Osteocyte (in vitro differentiated cells): ENCODE data around the gene MAN2A1. TPM values are rescaled to one million over a fixed set of nuclear protein-coding genes. Genes with fewer than 3 reads are reported as not detected.

Experiments
- DNase-seq: peaks from one replicate; pipeline ENCODE4 v3.0.0; 2021; ENCODE audit warnings: mixed read lengths; ENCODE audit not compliant: unreplicated experiment; ENCODE audit errors: extremely low spot score
- H3K27ac Mint-ChIP-seq: one replicate; pipeline ENCODE4 v1.8.0; 2021; ENCODE audit warnings: mild to moderate bottlenecking, mixed read lengths; ENCODE audit not compliant: unreplicated experiment
- H3K27me3 Mint-ChIP-seq: one replicate; pipeline ENCODE4 v1.8.0; 2021; ENCODE audit warnings: mixed read lengths; ENCODE audit not compliant: unreplicated experiment
- H3K36me3 Mint-ChIP-seq: one replicate; pipeline ENCODE4 v1.8.0; 2021; ENCODE audit warnings: mixed read lengths; ENCODE audit not compliant: unreplicated experiment
- H3K4me1 Mint-ChIP-seq: one replicate; pipeline ENCODE4 v1.8.0; 2021; ENCODE audit warnings: mixed read lengths; ENCODE audit not compliant: unreplicated experiment
- H3K4me3 Mint-ChIP-seq: one replicate; pipeline ENCODE4 v1.8.0; 2021; ENCODE audit warnings: mild to moderate bottlenecking, moderate library complexity, mixed read lengths; ENCODE audit not compliant: unreplicated experiment
- H3K9me3 Mint-ChIP-seq: one replicate; pipeline ENCODE4 v1.8.0; 2021; ENCODE audit warnings: mixed read lengths; ENCODE audit not compliant: unreplicated experiment
- CTCF ChIP-seq: fragments of 200-600 bp; sonication (generic); IDR thresholded peaks from 2 replicates; pipeline ENCODE4 v1.5.0; 2021; ENCODE audit warnings: antibody characterized with exemption, mild to moderate bottlenecking, moderate library complexity
- total RNA-seq: library from RNA; stranded (reverse); gene quantifications from 2 replicates; pipeline ENCODE4 v1.2.1, GENCODE V29; 2021

MAN2A1 gene
- total RNA-seq, 1 donor from 2014 or later: 139 TPM

GRCh38 chr5:109868737-109869136 lies 179.0 kb downstream of the MAN2A1 start:
- peaks cover 55% of the 10 kb centered on the region for H3K36me3 Mint-ChIP-seq
- H3K27me3 Mint-ChIP-seq: no peaks in the 10 kb centered on the region
- TF ChIP-seq CTCF: no peak
- no peak overlapping the region for H3K4me3 Mint-ChIP-seq
- no peak for DNase-seq
- peaks cover 51% of the 10 kb centered on the region for H3K4me1 Mint-ChIP-seq
- no peaks in the 10 kb centered on the region for H3K9me3 Mint-ChIP-seq
- peak overlapping the region; percentile 75 for H3K27ac Mint-ChIP-seq

DNA sequence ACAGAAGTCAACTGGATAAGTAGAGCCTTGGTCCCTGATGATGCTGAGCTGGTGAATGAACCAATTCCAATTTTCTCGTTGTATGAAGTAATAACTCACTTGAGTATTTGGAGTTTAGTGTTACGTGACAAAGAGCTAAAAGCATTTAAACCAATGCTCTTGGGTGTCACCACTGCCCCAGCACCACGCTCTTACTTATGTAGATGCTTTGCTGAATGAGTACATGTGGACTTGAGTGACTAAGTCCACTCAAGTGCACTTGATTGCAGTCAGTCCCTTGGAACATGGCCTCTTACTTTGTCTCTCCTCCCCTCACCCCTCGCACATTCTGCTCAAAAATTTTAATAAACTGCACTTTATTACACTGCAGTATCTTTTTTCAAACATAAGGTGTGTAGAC lies 184.0 kb downstream of the MAN2A1 start:
- H3K4me1 Mint-ChIP-seq: peaks cover 28% of the 10 kb centered on the region
- H3K36me3 Mint-ChIP-seq: peaks cover 21% of the 10 kb centered on the region
- no peak overlapping the region for H3K27ac Mint-ChIP-seq
- no peak for TF ChIP-seq CTCF
- DNase-seq: no peak
- no peaks in the 10 kb centered on the region for H3K27me3 Mint-ChIP-seq
- no peak overlapping the region for H3K4me3 Mint-ChIP-seq
- H3K9me3 Mint-ChIP-seq: no peaks in the 10 kb centered on the region

DNA sequence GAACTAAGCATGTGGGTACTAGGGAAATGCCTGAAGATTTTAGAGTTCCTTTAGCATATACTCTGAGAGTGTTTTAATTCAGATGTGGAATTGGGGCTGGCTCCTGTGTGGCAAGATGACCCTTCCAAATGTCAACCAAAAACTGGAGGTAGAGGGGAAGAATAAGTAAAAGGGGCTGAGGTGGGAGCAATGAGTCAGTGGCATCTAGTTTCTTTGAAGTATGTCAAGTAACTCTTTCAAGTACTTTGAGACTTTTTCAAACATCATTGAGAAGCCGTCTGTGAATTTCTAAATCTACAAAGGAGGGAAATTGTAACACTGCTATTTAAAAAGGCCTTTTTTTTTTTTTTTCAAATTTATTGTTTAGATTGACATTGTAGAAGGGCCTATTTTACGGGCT lies 184.4 kb downstream of the MAN2A1 start:
- H3K9me3 Mint-ChIP-seq: no peaks in the 10 kb centered on the region
- no peaks in the 10 kb centered on the region for H3K27me3 Mint-ChIP-seq
- DNase-seq: no peak
- H3K36me3 Mint-ChIP-seq: peaks cover 21% of the 10 kb centered on the region
- H3K4me1 Mint-ChIP-seq: peaks cover 24% of the 10 kb centered on the region
- H3K4me3 Mint-ChIP-seq: no peak overlapping the region
- TF ChIP-seq CTCF: no peak
- no peak overlapping the region for H3K27ac Mint-ChIP-seq

- Mint-ChIP-seq H3K4me1 (peaks cover 22% of the 10 kb centered on the region), H3K4me3 (no peak overlapping the region), H3K27me3 (no peaks in the 10 kb centered on the region), H3K36me3 (peaks cover 10% of the 10 kb centered on the region), H3K27ac (peak overlapping the region; percentile 45), H3K9me3 (no peaks in the 10 kb centered on the region)
- TF ChIP-seq CTCF: no peak
- DNase-seq: no peak
Observed at GRCh38 chr5:109876030-109876725, 186.5 kb downstream of the MAN2A1 start.

DNA sequence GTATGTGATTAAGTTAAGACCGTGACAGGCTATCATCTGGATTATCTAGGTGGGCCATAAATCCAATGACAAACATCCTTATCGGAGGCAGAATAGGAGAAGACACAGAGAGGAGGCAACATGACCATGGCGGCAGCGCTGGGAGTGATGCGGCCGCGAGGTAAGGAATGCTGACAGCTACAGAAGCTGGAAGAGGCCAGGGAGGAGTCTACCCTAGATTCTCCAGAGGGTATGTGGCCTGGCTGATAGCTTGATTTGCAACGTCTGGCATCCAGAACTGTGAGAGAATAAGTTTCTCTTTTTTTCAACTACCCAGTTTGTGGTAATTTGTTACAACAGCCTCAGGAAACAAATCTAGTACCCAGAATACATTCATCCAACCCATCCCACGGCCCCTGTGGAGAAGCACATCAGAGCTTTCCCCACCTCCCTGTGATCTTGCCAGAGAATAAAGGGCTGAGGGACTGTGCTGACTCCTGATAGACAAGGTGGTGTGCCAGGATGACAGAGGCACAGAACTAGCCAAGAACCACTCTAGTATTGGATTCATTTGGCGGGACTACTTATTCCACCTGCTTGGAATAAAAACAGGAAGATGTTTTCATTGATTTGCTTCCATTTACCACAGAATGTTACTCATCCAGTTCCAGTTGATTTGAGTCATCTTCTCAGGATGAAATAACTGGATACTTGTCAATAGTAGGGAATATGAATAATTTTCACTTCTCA lies 187.4 kb downstream of the MAN2A1 start:
- Mint-ChIP-seq H3K36me3 (peaks cover 7% of the 10 kb centered on the region), H3K4me3 (no peak overlapping the region), H3K4me1 (peaks cover 24% of the 10 kb centered on the region), H3K27ac (peak overlapping the region; percentile 43), H3K27me3 (no peaks in the 10 kb centered on the region), H3K9me3 (no peaks in the 10 kb centered on the region)
- TF ChIP-seq CTCF: no peak
- no peak for DNase-seq
